HG03571 (cell line): ENCODE data around the gene AFAP1.

Source experiments
- ATAC-seq: cut with Tn5 transposase; IDR thresholded peaks from one replicate; pipeline ENCODE4 v1.9.1; 2021; ENCODE audit not compliant: unreplicated experiment

The AFAP1 gene

DNA sequence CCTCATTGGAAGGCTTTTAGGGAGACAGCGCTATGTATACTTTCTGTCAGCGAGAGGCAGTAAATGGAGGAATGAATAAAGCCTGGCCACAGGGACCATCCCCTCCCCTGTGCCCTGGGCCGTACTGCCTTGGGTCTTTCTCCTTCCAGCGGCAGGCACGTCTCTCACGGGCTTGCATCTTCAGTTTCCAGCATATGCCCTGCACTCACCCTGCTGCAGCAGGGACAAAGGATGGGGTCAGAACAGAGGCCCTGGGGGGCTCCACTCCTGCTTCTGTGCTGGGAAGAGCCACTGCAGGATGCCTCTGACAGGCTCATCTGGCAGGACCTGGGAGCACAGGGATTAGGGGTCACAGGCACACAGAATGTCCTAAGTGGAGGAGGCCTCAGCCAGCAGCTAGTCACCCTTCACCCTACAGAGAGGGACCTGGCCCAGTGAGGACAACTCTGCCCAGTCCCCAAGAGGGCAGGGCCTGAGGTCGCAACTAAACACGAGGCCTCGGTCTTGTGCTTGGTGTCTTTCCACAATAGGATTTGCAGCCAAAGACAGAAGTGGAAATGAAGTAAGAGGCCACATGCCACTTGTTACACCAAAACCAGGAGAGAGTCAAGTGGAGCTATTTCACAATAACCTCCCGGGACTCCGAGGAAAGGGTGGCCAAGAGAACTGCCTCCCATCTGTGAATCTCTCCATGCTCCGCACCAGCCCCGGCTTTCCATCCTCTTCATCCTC, 150.8 kb downstream of the AFAP1 start:
- ATAC-seq: no peak

DNA sequence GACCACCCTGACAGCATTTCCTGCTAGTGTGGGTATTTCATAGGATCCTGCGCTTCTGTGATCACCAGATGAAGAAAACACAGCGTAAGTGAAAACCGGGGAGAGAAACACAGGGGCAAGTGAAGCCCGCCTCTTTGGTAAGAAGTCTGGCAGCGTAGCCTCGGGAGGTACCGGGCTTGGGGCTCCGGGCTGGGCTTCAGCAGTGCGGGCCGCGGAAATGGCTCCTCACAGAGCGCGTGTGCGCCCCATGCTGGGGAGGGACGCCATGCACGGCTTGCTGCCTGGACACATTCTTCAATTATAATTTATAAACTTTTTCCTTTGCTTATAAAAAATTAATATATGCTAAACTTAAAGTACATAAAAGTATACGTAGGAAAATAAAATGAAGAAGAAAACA, 151.5 kb downstream of the AFAP1 start:
- no peak for ATAC-seq

- ATAC-seq: no peak
These were observed 151.9 kb downstream of the AFAP1 start for GRCh38 chr4:7787681-7788141.

GRCh38 chr4:7787067-7787466, 152.6 kb downstream of the AFAP1 start:
- no peak for ATAC-seq

DNA sequence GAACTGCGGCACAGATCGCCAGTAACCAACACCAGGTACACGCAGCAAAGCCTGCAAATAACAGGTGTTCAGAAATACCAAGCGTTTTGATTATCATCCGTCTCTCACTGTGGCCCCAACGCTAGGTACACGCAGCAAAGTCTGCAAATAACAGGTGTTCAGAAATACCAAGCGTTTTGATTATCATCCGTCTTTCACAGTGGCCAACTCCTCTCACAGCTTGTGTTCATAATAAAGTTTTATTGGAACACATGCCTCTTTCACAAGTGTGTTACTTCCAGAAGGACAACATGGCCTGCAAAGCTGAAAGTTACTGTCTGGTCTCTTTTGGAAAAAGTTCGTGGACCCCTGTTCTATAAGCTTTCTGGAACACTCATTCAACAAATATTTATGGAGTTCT, 153.1 kb downstream of the AFAP1 start:
- ATAC-seq: no peak

DNA sequence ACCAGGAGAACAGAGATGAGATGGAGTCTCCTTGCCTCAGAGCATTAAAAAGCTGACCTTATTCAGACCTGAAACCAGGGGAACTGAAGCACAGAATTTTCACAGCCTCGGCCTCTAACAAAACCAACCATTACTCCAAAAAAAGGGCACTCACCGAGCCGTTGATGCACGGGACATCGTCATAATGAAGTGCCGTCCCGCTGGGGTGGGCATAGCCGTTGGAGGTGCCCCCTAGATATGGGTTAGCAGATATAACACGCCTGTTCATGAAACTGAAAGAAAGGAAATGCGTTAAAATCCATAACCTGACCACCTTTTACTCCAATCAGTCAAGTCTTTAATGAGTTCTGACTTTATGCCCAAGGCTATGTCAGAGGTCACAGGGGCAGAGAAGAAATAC, 153.6 kb downstream of the AFAP1 start:
- no peak for ATAC-seq

- ATAC-seq: no peak
These were observed 154.6 kb downstream of the AFAP1 start for GRCh38 chr4:7785017-7785416.

GRCh38 chr4:7784131-7784870, 155.4 kb downstream of the AFAP1 start:
- ATAC-seq: no peak

DNA sequence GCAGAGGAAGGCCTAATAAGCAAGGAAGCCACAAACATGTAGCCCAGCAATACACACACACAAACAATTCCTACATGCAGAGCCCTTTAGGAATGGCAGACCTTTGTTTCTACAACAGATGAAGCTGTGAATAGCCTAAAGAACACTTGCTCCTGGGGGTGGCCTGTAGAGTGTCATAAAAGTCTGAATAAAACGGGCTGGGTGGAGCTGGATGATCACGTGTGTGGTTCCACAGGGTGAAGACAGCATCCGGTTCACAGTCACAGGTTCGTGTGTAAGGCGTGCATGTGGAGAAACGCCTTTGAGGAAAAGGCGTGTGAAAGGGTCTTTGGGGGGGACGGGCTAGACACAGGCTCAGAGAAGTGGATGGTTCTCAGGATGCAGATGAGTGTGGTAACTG, 156.1 kb downstream of the AFAP1 start:
- no peak for ATAC-seq

DNA sequence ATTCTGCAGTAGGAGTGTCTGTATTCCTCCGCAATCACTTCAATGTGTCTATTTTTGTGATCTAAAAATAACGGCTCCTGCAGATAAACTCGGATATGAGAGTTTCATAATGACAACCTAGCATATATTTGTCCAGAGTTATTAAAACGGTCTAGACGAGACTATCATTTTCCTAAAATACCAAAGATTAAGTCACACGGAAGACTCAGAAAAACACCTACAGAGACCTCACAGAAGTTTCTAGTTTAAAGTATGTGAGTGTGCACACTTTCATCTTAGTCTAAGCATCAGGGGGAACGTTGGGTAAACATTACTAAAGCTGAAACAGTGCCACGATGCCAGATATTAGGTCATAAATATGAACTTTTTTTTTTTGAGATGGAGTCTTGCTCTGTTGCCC, 156.9 kb downstream of the AFAP1 start:
- no peak for ATAC-seq

DNA sequence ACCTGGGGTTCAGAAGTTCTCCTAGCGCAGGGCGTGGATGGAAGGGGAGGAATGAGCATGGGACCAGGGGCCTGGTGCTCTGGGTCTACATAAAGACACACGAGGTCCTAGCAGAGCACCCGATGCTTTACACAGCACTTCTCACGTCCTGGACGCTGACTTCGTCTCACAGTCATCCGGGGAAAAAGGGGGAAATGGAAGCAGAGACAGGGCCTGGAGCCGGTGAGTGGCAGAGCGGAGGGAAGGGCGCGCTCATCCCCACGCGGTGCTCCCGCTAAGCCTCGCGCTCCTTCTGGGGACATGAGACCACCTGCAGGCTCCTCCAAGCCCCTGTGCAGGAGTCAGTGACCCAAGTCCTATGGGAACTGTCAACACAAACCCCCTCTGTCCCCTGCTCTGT, 157.7 kb downstream of the AFAP1 start:
- no peak for ATAC-seq

GRCh38 chr4:7781366-7781765, 158.3 kb downstream of the AFAP1 start:
- no peak for ATAC-seq

DNA sequence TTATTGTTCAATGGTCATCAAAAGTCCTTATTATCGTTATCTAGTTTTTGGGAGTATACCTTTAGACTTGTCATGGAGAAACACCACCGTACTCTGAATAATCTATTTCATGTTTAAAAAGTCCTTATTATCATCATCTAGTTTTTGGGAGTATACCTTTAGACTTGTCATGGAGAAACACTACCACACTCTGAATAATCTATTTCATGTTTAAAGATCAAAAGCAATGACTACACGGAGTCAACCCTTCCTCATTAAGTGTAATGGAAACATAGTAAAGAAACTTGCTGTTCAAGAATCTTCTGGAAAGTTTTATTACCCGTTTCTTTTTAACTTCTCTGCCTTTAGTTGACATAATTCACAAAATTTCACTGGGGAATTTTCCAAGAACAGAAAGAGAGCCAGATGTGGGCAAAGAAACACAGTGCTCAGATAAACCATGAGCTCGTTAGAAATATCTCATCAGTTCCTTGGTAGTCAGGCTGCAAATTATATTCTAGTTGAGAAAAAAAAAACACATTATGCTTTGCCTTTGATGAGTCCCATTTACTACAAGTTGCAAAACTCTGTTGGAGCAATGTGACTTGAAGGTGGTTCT, 158.8 kb downstream of the AFAP1 start:
- ATAC-seq: no peak

DNA sequence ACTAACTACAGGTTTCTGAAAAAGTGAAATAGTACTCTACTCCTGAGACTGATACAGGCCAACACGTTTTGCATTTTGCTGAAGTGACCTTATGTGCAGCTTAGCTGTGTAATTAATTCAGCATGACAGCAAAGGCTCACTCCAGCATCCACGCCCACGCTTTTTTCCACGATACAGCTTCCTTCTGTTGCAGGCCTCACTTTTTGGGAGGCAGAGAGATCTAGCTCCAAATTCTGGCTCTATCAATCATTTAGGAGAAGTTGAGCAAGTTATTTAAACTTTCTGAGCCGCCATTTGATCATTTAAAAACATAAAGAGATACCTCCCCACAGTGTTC, 160.3 kb downstream of the AFAP1 start:
- ATAC-seq: no peak

GRCh38 chr4:7778510-7779431, 160.9 kb downstream of the AFAP1 start:
- ATAC-seq: no peak

DNA sequence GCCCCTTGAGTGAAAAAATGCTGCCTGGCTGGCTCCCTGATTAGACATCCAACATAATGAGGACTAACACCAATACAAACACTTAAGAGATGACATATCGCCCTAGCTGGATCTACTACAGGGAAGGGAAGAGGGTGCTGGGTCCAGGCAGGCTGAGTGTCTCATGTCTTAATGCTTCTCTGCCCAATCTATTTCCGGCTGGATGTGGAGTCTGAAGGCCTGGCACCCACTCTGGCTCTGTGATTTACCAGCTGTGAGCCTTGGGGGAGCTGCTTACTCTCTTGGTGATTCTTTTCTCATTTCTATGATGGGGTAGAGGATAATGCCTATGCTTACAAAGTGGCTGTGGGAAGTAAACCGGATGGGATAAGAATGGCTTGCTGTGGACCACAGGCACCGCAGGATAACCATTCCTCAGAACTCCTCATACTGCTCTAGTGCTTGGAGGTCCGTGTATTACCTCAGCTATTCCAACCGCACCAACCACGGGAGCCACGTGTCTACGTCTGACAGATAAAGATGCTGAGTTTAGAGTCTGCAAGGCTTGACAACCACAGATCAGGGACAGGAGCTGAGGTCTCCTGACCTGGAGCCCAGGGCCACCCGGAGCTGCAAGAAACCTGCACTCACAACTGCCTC, 161.7 kb downstream of the AFAP1 start:
- ATAC-seq: no peak

DNA sequence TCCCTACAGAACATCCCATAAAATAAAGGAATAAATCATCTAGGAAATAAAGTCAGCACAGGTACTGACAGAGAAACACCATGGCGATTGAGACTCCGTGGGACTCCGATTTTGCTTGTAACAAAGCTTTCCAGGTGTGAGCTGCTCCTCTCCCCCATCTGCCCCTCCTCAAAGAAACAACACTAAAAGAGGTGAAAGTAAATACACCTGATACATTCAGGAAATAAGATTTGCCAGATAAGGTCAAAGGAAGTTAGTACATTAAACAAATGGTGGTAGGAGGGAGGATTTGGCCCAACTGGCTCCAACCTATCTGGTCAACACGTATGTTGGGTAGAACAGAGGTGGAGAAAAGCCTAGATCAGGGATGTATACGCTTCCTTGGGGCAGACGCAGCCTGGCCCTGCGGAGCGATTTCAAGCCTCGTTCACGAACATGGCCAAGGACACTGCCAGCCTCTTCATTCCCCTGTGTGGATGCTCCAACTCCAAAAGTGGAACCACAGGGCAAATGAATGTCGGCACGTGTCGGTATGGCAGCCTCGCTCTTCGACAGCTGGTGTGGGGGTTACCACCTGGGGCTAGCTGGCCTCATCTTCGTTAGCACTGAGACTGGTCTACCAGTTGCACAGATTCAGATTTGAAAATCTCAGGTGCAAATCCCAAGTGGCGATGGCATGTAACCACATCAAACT, 162.5 kb downstream of the AFAP1 start:
- ATAC-seq: no peak

- ATAC-seq: no peak
These were observed 164.3 kb downstream of the AFAP1 start for GRCh38 chr4:7775396-7775795.

DNA sequence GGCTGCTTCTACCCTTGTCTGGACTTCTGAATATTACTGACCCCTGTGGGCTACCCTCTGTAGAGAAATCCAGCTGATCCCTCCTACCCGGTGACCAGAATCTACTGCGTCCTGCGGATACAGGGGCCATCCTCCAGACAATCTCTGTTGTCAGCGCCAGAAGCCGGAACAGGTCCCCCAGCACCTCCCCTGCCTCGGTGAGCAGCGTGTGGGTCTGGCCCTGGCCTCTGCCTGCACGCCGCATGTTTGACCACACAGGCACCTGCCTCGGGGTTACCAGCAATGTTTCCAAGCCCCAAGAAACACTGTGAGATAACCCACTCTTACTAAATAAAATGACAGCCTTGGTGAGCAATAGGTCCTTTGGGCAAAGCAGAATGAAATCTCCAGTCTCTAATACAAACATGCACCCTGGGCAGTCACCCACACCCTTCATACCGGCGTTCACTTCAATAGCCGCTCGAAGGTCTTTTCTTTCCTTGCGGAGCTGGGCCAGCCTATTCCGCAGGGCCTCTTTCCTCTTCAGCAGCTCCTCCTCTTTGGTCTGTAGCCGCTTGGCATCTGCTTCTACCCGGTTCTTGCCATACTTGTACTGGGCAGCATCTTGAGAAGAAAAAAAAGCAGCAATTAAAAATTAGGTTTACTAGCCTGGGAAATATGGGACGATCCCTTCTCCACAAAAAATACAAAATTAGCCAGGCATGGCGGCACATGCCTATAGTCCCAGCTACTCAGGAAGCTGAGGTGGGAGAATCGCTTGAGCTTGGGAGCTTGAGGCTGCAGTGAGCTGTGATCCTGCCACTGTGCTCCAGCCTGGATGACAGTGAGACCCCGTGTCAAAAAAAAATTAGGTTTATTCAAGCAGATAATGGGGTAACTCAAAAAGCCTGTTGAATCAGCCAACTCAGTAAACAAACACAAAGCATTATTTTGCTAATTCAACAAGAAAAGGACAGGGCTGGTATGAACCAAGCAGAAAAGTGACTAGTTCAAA, 165.1 kb downstream of the AFAP1 start:
- no peak for ATAC-seq
